Body of pancreas (tissue), 4 donors: ENCODE results near the gene CLNK. TPM values are rescaled to one million over a fixed set of nuclear protein-coding genes. Genes with fewer than 3 reads are reported as not detected.

Experiments used
- ATAC-seq: fragments of 150-250 bp; one replicate; pipeline ENCODE4 v1.9.1; 2016
- DNase-seq, 4 donors: peaks; one replicate each; pipeline ENCODE4 v3.0.0-alpha.2; 2019
- H3K27ac ChIP-seq, 4 donors: fragments of 200-600 bp; sonication (generic); 1 replicate in 3 of 4; 2 replicates in 1 of 4; pipeline versions ENCODE4 v1.5.1 to v1.6.1; 2016 to 2019; ENCODE audit warnings: mild to moderate bottlenecking in 1 of 4, mixed read lengths in 1 of 4, moderate library complexity in 1 of 4
- H3K27me3 ChIP-seq, 2 donors: fragments of 200-600 bp; sonication (generic); one replicate each; pipeline ENCODE4 v1.6.0; 2016; ENCODE audit warnings: mild to moderate bottlenecking in 1 of 2
- H3K36me3 ChIP-seq, 2 donors: fragments of 200-600 bp; sonication (generic); replicated peaks in 1 of 2; 2 replicates each; pipeline ENCODE4 v1.5.1; 2016; ENCODE audit warnings: low read depth in 2 of 2; ENCODE audit not compliant: insufficient read depth in 1 of 2
- H3K4me1 ChIP-seq: fragments of 200-600 bp; sonication (generic); one replicate; pipeline ENCODE4 v1.6.0; 2016
- H3K4me3 ChIP-seq, 2 donors: fragments of 200-600 bp; sonication (generic); 1 replicate in 1 of 2; 2 replicates in 1 of 2; pipeline ENCODE4 v1.5.1; 2016 to 2019
- H3K9me3 ChIP-seq, 3 donors: fragments of 200-600 bp; sonication (generic); 1 replicate in 2 of 3; 2 replicates in 1 of 3; pipeline ENCODE4 v1.5.1; 2016
- POLR2A ChIP-seq, 3 donors: fragments of 450-650 bp; IDR thresholded peaks; one replicate each; pipeline ENCODE4 v1.6.1; 2016; ENCODE audit warnings: antibody characterized with exemption in 3 of 3, mild to moderate bottlenecking in 2 of 3
- WGBS, 2 donors: methylation state at CpG; one replicate each; pipeline ENCODE4 v1.1.5; 2017; 5-methylcytosine and 5-hydroxymethylcytosine counted together
- intact Hi-C: fragments of 100-400 bp; cut with DNase I; formaldehyde crosslinking; loops from one replicate; pipeline ENCODE4 v1.15.1; 2023
- total RNA-seq, 2 donors: library from RNA; depleted of rRNA; stranded (reverse); fragments of >200 nt; gene quantifications; one replicate each; pipeline ENCODE4 v1.1.0, GENCODE V29; 2016
- TF ChIP-seq, protein P1 (sequence below), 7 experiments: fragments of 450-650 bp in 4 of 7; fragments of 200-600 bp in 3 of 7; sonication (generic) in 3 of 7; IDR thresholded peaks; one replicate each; pipeline ENCODE4 v1.5.1; 2016 to 2019; ENCODE audit warnings: antibody characterized with exemption in 7 of 7

Gene CLNK
- total RNA-seq, 2 donors from 2014 or later, result 1.0 TPM; not detected in 1

DNA sequence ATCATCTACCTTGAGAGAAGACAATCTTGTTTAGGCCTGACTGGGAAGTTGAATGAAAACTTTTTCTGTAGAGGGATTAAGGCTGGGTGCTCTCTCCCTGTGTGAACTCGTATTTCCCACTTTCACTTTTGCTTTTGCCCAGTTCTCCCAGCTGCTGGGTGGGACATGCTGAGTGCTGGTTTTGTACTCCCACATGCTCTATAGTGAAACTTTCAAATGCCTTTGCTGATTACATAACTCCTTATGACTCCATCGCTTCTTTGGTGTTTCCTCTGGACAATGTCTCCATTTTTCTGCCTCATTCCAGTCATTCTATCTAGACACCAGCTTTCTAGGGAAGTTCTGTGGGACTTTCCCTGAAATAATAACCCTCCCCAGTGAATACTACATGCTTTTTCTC, 100.5 kb downstream of the CLNK start:
- ATAC-seq, result peak; percentile 55
- no peak overlapping the region for H3K4me3 ChIP-seq
- intact Hi-C loops, result no loop called here

DNA sequence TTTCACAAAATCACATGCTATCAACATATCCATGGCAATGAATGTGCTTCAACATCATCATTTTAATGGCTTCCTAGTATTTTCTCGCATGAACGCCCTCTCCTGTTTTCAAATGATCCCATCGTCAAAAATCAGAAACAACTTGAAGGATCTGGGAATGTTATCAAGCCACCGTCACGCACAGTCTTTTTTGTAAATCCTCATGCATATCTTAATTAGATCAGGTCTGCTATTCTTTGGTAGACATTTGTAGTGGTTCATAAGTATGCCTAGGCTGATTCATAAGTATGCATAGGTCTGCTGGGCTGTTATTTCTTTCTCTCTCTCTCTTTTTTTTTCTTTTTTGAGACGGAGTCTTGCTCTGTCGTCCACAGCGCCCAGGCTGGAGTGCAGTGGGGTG, 101.6 kb downstream of the CLNK start:
- Histone ChIP-seq H3K4me3 (no peak overlapping the region), H3K27ac (no peak overlapping the region), H3K4me1 (no peaks in the 10 kb centered on the region), H3K27me3 (no peaks in the 10 kb centered on the region), H3K36me3 (no peaks in the 10 kb centered on the region), H3K9me3 (no peaks in the 10 kb centered on the region)
- no peak for ATAC-seq
- TF ChIP-seq, protein P1, sequence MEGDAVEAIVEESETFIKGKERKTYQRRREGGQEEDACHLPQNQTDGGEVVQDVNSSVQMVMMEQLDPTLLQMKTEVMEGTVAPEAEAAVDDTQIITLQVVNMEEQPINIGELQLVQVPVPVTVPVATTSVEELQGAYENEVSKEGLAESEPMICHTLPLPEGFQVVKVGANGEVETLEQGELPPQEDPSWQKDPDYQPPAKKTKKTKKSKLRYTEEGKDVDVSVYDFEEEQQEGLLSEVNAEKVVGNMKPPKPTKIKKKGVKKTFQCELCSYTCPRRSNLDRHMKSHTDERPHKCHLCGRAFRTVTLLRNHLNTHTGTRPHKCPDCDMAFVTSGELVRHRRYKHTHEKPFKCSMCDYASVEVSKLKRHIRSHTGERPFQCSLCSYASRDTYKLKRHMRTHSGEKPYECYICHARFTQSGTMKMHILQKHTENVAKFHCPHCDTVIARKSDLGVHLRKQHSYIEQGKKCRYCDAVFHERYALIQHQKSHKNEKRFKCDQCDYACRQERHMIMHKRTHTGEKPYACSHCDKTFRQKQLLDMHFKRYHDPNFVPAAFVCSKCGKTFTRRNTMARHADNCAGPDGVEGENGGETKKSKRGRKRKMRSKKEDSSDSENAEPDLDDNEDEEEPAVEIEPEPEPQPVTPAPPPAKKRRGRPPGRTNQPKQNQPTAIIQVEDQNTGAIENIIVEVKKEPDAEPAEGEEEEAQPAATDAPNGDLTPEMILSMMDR (IDR thresholded peaks at IDR 0.05), result no peak
- no peak for TF ChIP-seq POLR2A (IDR thresholded peaks at IDR 0.05)
- 65 to 72% methylated on average over 8 of the region's 8 CpGs for WGBS, 2 donors
- intact Hi-C loops, result no loop called here
- no peak for DNase-seq

More for the DNA sequence above, 100.5 kb downstream of the CLNK start:
- Histone ChIP-seq H3K27ac (no peak overlapping the region), H3K27me3 (no peaks in the 10 kb centered on the region), H3K4me1 (no peaks in the 10 kb centered on the region), H3K9me3 (no peaks in the 10 kb centered on the region), H3K36me3 (no peaks in the 10 kb centered on the region)
- 8 to 16% methylated on average over 2 of the region's 2 CpGs for WGBS, 2 donors
- DNase-seq, result peak in 1 of 4 donors; percentile 36
- TF ChIP-seq, protein P1 (IDR thresholded peaks at IDR 0.05), result no peak
- TF ChIP-seq POLR2A (IDR thresholded peaks at IDR 0.05), result no peak

DNA sequence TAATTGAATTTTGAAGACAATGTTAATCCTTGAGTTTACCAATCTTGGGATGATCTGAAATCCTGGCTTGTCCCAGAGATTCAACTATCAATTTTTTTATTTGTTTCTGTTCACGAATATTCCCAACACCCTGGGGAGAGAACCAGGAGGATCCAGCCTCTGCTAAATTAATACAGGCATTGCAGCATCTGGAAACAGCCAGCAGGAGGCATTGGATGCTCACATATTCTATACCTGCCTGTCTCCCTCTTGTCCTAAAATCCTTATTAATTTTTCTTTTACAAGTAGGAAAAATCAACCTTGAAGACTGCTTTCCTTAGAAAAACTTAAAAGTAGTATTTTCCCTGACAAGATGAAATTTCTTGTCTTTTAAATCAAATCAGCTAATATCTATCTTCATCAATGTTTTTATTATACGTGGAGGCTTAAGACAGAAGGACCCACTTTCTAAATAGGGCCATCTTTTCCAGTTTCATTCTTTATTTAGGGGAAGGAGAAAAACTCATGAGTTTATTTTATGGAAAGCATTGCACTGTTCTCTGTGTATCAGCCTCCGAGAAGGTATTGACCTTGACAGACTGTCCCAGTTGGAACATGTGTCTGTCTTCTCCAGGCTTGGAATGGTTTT, 102.4 kb downstream of the CLNK start:
- 32 to 34% methylated on average over 3 of the region's 3 CpGs for WGBS, 2 donors
- H3K36me3 ChIP-seq, result no peaks in the 10 kb centered on the region
- no peaks in the 10 kb centered on the region for H3K4me1 ChIP-seq
- peak; percentile 56 for ATAC-seq
- H3K9me3 ChIP-seq, result no peaks in the 10 kb centered on the region
- no peak overlapping the region for H3K27ac ChIP-seq
- H3K27me3 ChIP-seq, result no peaks in the 10 kb centered on the region
- TF ChIP-seq, protein P1 (IDR thresholded peaks at IDR 0.05), result peak; percentile 14 to 76 (median 71)
- TF ChIP-seq POLR2A (IDR thresholded peaks at IDR 0.05), result no peak
- peak; percentile 34 to 52 (median 46) for DNase-seq
- no peak overlapping the region for H3K4me3 ChIP-seq
- intact Hi-C loops, result no loop called here

DNA sequence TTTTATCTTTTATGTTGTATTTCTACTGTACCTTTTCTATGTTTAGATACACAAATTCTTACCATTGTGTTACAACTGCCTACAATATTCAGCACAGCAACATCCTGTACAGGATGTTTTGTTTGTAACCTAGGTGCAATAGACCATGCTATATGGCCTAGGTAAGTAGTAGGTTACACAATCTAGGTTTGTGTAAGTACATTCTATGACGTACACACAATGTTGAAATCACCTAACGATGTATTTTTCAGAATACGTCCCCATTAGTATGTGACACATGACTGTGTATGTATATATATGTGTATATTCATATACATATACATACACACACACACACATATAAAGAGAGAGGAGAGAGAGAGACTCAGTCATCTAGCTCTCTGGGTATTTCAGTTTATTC, 103.5 kb downstream of the CLNK start:
- no peak overlapping the region for H3K27ac ChIP-seq
- no peaks in the 10 kb centered on the region for H3K27me3 ChIP-seq
- 51 to 66% methylated on average over 3 of the region's 3 CpGs for WGBS, 2 donors
- no peaks in the 10 kb centered on the region for H3K9me3 ChIP-seq
- H3K4me1 ChIP-seq, result no peaks in the 10 kb centered on the region
- TF ChIP-seq, protein P1 (IDR thresholded peaks at IDR 0.05), result no peak
- no peak for TF ChIP-seq POLR2A (IDR thresholded peaks at IDR 0.05)
- intact Hi-C loops, result no loop called here
- H3K36me3 ChIP-seq, result no peaks in the 10 kb centered on the region
- no peak for ATAC-seq
- no peak overlapping the region for H3K4me3 ChIP-seq
- no peak for DNase-seq

DNA sequence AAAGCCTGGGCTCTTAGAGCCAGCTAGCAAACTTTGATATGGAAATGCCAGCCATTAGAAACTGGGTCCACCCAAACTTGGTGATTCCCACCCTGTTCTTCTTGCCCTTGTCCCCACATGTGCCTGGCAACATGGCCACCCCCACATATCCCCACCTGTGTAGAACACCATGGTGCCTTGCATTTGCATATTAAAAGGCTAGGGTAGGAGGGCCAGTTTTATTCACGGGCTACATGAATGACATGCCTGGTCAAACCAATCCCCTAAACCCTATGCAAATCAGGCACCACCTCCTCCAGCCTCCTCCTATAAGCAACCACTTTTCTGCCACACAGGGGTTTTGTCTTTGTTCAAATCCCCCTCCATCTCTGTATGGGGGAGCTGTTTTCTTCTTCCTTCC, 104.9 kb downstream of the CLNK start:
- H3K36me3 ChIP-seq, result no peaks in the 10 kb centered on the region
- H3K27me3 ChIP-seq, result no peaks in the 10 kb centered on the region
- H3K4me3 ChIP-seq, result no peak overlapping the region
- no peaks in the 10 kb centered on the region for H3K4me1 ChIP-seq
- no peaks in the 10 kb centered on the region for H3K9me3 ChIP-seq
- H3K27ac ChIP-seq, result no peak overlapping the region
- no peak for TF ChIP-seq POLR2A (IDR thresholded peaks at IDR 0.05)
- TF ChIP-seq, protein P1 (IDR thresholded peaks at IDR 0.05), result no peak
- WGBS, 2 donors, result 45 to 58% methylated on average over 1 of the region's 1 CpG
- ATAC-seq (no peak), DNase-seq (no peak)
- intact Hi-C loops, result loop anchor here (10.0 kb wide), 1 partner anchor 855 kb away; no protein-coding TSS in a partner anchor
